ENCODE measurements around the gene GAREM1.
"Not testable (repeated sequence)": the region's sequence is repeated elsewhere in the genome, so short reads cannot be mapped to it uniquely, and the experiment has no call there.

The GAREM1 gene

GRCh38 chr18:32478317-32478716 is 7.6 kb upstream of the GAREM1 start:
- Histone ChIP-seq H3K4me3 (ENCODE audit: low read depth in 1 of 5, low read length in 5 of 5) (no peak overlapping the region), H3K36me3 (ENCODE audit: control insufficient read depth in 5 of 5, insufficient read depth in 5 of 5, low read length in 5 of 5) (no peaks in the 10 kb centered on the region), H3K9ac (ENCODE audit: low read length in 5 of 5) (no peak overlapping the region), H3K4me1 (ENCODE audit: control insufficient read depth in 5 of 5, insufficient read depth in 5 of 5, low read length in 5 of 5) (no peaks in the 10 kb centered on the region), H3K9me3 (ENCODE audit: control insufficient read depth in 5 of 5, low read length in 5 of 5) (no peaks in the 10 kb centered on the region), H3K27me3 (ENCODE audit: control insufficient read depth in 5 of 5, insufficient read depth in 4 of 5, low read length in 5 of 5) (no peaks in the 10 kb centered on the region), H3K27ac (ENCODE audit: low read depth, low read length) (no peak overlapping the region)

DNA sequence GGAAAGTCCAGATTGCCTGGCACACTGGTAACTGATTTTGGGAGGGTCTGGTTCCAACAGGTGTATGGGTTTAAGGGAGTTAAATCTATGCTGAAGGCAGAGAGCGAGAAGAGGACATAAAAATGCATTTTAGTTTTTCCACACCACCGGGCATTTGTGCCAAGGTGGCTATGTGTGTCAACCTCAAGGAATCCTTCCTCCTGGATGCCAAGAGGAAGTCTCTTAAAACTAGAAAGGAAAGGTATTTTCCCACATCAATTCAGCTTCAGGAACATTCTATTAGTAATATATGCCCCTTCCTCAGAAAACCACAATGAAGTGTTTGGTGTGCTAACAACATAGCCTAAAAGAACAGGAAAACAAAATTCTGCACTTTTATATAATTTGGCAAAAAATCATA is 5.4 kb upstream of the GAREM1 start:
- Histone ChIP-seq H3K36me3 (ENCODE audit: control insufficient read depth in 5 of 5, insufficient read depth in 5 of 5, low read length in 5 of 5) (no peaks in the 10 kb centered on the region), H3K4me3 (ENCODE audit: low read depth in 1 of 5, low read length in 5 of 5) (no peak overlapping the region), H3K9me3 (ENCODE audit: control insufficient read depth in 5 of 5, low read length in 5 of 5) (no peaks in the 10 kb centered on the region), H3K9ac (ENCODE audit: low read length in 5 of 5) (no peak overlapping the region), H3K27ac (ENCODE audit: low read depth, low read length) (no peak overlapping the region), H3K4me1 (ENCODE audit: control insufficient read depth in 5 of 5, insufficient read depth in 5 of 5, low read length in 5 of 5) (peaks cover 2 to 6% (median 6%) of the 10 kb centered on the region in 5 donors), H3K27me3 (ENCODE audit: control insufficient read depth in 5 of 5, insufficient read depth in 4 of 5, low read length in 5 of 5) (no peaks in the 10 kb centered on the region)

DNA sequence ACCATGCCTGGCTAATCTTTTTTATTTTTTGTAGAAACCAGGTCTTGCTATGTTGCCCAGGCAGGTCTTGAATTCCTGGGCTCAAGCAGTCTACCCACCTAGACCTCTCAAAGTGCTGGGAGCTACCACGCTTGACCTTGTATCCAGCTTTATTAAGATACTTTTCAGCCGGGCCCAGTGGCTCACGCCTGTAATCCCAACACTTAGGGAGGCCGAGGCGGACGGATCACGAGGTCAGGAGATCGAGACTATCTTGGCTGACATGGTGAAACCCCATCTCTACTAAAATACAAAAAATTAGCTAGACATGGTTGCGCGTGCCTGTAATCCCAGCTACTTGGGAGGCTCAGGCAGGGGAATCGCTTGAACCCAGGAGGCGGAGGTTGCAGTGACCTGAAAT is 4.4 kb upstream of the GAREM1 start:
- not testable (repeated sequence) for H3K4me1 ChIP-seq (ENCODE audit: control insufficient read depth in 5 of 5, insufficient read depth in 5 of 5, low read length in 5 of 5); H3K9ac ChIP-seq (ENCODE audit: low read length in 5 of 5); H3K27ac ChIP-seq (ENCODE audit: low read depth, low read length); H3K4me3 ChIP-seq (ENCODE audit: low read depth in 1 of 5, low read length in 5 of 5); H3K36me3 ChIP-seq (ENCODE audit: control insufficient read depth in 5 of 5, insufficient read depth in 5 of 5, low read length in 5 of 5); H3K27me3 ChIP-seq (ENCODE audit: control insufficient read depth in 5 of 5, insufficient read depth in 4 of 5, low read length in 5 of 5); H3K9me3 ChIP-seq (ENCODE audit: control insufficient read depth in 5 of 5, low read length in 5 of 5)

DNA sequence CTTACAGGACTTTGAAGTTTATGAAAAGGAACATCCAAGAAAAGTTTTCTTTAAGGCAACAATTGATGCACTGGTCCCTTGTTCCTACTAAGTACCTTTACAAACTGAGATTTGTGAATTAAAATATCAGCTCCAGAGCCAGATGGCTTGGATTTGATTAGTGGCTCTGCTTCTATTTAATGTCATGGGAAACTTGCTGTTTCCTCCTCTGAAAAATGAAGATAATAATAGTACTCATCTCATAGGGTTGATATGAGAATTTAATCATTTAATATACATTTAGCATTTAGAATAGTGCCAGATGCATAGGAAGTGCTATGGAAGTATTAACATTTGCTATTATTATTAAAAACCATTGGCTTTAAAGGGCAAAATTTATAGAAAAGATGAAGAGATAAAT is 2.6 kb upstream of the GAREM1 start:
- no peaks in the 10 kb centered on the region for H3K9me3 ChIP-seq (ENCODE audit: control insufficient read depth in 5 of 5, low read length in 5 of 5)
- no peaks in the 10 kb centered on the region for H3K36me3 ChIP-seq (ENCODE audit: control insufficient read depth in 5 of 5, insufficient read depth in 5 of 5, low read length in 5 of 5)
- H3K27me3 ChIP-seq (ENCODE audit: control insufficient read depth in 5 of 5, insufficient read depth in 4 of 5, low read length in 5 of 5) = no peaks in the 10 kb centered on the region
- peaks cover 4 to 24% (median 21%) of the 10 kb centered on the region in 5 donors for H3K4me1 ChIP-seq (ENCODE audit: control insufficient read depth in 5 of 5, insufficient read depth in 5 of 5, low read length in 5 of 5)
- no peak overlapping the region for H3K27ac ChIP-seq (ENCODE audit: low read depth, low read length)
- H3K4me3 ChIP-seq (ENCODE audit: low read depth in 1 of 5, low read length in 5 of 5) = no peak overlapping the region
- H3K9ac ChIP-seq (ENCODE audit: low read length in 5 of 5) = no peak overlapping the region

GRCh38 chr18:32472841-32473240 is 2.2 kb upstream of the GAREM1 start:
- Histone ChIP-seq H3K9ac (ENCODE audit: low read length in 5 of 5) (no peak overlapping the region), H3K27ac (ENCODE audit: low read depth, low read length) (no peak overlapping the region), H3K4me1 (ENCODE audit: control insufficient read depth in 5 of 5, insufficient read depth in 5 of 5, low read length in 5 of 5) (peaks cover 4 to 27% (median 26%) of the 10 kb centered on the region in 5 donors), H3K36me3 (ENCODE audit: control insufficient read depth in 5 of 5, insufficient read depth in 5 of 5, low read length in 5 of 5) (no peaks in the 10 kb centered on the region), H3K4me3 (ENCODE audit: low read depth in 1 of 5, low read length in 5 of 5) (no peak overlapping the region), H3K27me3 (ENCODE audit: control insufficient read depth in 5 of 5, insufficient read depth in 4 of 5, low read length in 5 of 5) (no peaks in the 10 kb centered on the region), H3K9me3 (ENCODE audit: control insufficient read depth in 5 of 5, low read length in 5 of 5) (no peaks in the 10 kb centered on the region)

DNA sequence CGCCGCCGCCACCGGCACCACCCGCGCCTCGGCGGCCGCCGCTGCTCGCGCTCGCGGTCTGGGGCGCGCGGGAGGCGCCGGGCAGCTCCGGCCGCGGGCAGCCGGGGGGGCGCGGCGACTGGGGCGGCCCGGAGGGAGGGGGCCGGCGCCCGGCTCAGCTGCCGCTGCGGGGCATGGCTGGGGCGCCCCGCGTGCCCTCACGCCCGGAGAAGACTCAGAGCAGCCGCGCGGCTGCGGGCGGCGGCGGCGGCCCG is 295 bp downstream of the GAREM1 start:
- Histone ChIP-seq H3K9ac (ENCODE audit: low read length in 5 of 5) (peak overlapping the region in 2 of 5 donors; percentile 65 to 70), H3K4me1 (ENCODE audit: control insufficient read depth in 5 of 5, insufficient read depth in 5 of 5, low read length in 5 of 5) (peaks cover 4 to 30% (median 27%) of the 10 kb centered on the region in 5 donors), H3K36me3 (ENCODE audit: control insufficient read depth in 5 of 5, insufficient read depth in 5 of 5, low read length in 5 of 5) (no peaks in the 10 kb centered on the region), H3K4me3 (ENCODE audit: low read depth in 1 of 5, low read length in 5 of 5) (peak overlapping the region in 4 of 5 donors; percentile 71 to 95 (median 77)), H3K27me3 (ENCODE audit: control insufficient read depth in 5 of 5, insufficient read depth in 4 of 5, low read length in 5 of 5) (no peaks in the 10 kb centered on the region), H3K9me3 (ENCODE audit: control insufficient read depth in 5 of 5, low read length in 5 of 5) (no peaks in the 10 kb centered on the region), H3K27ac (ENCODE audit: low read depth, low read length) (peak overlapping the region; percentile 86)

DNA sequence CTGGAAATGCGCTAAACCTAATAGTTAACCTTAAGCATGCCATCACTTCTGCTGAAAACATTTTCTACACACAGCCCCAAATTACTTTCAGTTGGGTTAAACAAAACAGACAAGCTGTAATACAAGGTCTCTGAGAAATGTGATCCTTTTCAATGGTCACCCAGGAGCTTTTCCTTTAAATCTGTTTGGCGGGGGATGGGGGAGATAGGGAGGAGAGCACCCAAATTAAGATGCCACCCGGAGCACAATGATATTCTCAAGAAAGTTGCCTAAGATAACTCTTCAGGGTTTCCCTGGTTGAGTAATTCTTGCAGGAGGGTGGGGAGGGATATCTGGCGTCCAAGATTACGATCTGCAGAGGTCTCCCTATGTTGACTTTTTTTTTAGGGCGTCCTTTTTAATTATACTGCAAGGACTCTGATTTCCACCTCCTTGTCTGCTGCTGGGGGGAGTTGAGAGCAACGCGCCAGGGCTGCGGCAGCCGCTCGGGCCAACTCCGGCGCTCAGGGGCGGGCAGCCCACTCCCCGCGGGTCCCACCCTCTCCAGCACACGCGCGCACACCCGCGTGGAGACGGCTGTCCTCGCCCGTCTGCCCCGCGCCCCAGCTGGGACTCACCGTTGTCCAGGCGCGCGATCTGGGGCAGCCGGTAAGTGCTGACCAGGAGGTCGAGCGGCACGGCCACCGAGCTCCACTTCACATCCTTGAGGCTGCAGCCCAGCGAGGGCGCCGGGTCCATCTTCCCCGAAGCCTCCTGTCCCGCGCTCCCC is 807 bp downstream of the GAREM1 start:
- Histone ChIP-seq H3K27ac (ENCODE audit: low read depth, low read length) (peak overlapping the region; percentile 86), H3K36me3 (ENCODE audit: control insufficient read depth in 5 of 5, insufficient read depth in 5 of 5, low read length in 5 of 5) (no peaks in the 10 kb centered on the region), H3K27me3 (ENCODE audit: control insufficient read depth in 5 of 5, insufficient read depth in 4 of 5, low read length in 5 of 5) (no peaks in the 10 kb centered on the region)

DNA sequence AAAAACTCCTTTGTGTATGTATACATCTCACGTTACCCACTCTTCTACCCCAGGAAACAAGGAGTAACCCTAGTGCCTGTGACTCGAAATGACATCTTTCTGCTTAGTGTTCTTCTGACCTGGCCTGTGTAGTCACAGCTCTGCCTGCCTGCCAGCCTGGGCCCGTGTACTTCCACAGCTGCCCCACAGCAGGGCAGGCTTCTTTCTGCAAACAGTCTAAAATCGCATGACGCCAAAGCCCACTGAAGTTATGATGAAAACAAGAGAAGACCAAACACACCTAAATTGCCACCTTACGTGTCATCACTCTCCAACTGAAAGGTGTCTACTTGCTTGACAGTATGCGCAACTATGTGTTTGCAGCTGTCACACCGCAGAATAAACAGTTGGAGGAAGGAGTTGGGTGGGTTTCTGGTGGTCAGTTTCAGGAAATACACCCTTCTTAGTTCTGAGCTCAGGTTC is 1.5 kb downstream of the GAREM1 start:
- peak overlapping the region in 3 of 5 donors; percentile 70 to 75 (median 72) for H3K9ac ChIP-seq (ENCODE audit: low read length in 5 of 5)
- H3K36me3 ChIP-seq (ENCODE audit: control insufficient read depth in 5 of 5, insufficient read depth in 5 of 5, low read length in 5 of 5) = no peaks in the 10 kb centered on the region
- H3K27ac ChIP-seq (ENCODE audit: low read depth, low read length) = peak overlapping the region; percentile 86
- H3K4me3 ChIP-seq (ENCODE audit: low read depth in 1 of 5, low read length in 5 of 5) = peak overlapping the region; percentile 71 to 95 (median 76)
- H3K4me1 ChIP-seq (ENCODE audit: control insufficient read depth in 5 of 5, insufficient read depth in 5 of 5, low read length in 5 of 5) = peaks cover 4 to 30% (median 27%) of the 10 kb centered on the region in 5 donors
- H3K27me3 ChIP-seq (ENCODE audit: control insufficient read depth in 5 of 5, insufficient read depth in 4 of 5, low read length in 5 of 5) = no peaks in the 10 kb centered on the region
- H3K9me3 ChIP-seq (ENCODE audit: control insufficient read depth in 5 of 5, low read length in 5 of 5) = no peaks in the 10 kb centered on the region

More for the DNA sequence above, 807 bp downstream of the GAREM1 start:
- H3K4me1 ChIP-seq (ENCODE audit: control insufficient read depth in 5 of 5, insufficient read depth in 5 of 5, low read length in 5 of 5) = peaks cover 4 to 30% (median 27%) of the 10 kb centered on the region in 5 donors
- H3K9ac ChIP-seq (ENCODE audit: low read length in 5 of 5) = peak overlapping the region in 4 of 5 donors; percentile 65 to 75 (median 71)
- no peaks in the 10 kb centered on the region for H3K9me3 ChIP-seq (ENCODE audit: control insufficient read depth in 5 of 5, low read length in 5 of 5)
- peak overlapping the region; percentile 71 to 95 (median 76) for H3K4me3 ChIP-seq (ENCODE audit: low read depth in 1 of 5, low read length in 5 of 5)

DNA sequence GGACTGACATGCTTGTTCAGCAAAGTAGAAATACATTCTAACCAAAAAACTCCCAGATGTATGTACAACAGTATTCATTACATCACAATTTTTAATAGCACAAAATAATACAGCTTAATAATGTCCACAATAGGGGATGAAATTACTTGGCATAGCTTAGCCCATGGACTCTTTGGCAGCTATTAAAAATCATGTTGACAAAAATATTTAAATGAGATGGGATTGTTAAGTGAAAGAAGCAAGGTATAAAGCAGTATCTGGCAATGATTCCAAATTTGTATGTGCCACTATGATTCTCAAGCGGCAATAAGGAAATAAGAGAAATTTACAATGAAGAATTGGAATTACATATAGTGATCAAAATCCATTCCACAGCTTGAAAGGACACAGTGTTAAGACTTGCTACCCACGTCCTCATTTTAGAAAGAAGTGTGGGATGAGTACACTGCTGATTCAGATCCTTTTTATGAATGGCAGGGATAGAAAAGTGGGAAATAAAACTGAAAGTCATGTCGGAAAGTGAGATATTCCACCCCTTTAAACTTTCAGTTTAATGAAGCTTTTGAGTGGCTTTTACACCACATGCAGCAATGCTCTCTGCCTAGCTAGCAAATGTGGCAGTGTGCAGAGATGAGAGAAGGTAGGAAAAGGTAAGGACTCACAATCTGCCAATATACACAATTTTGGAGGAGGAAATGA is 2.4 kb downstream of the GAREM1 start:
- Histone ChIP-seq H3K27ac (ENCODE audit: low read depth, low read length) (no peak overlapping the region), H3K4me3 (ENCODE audit: low read depth in 1 of 5, low read length in 5 of 5) (peak overlapping the region; percentile 62 to 82 (median 72)), H3K9ac (ENCODE audit: low read length in 5 of 5) (peak overlapping the region in 2 of 5 donors; percentile 41 to 70), H3K36me3 (ENCODE audit: control insufficient read depth in 5 of 5, insufficient read depth in 5 of 5, low read length in 5 of 5) (no peaks in the 10 kb centered on the region), H3K9me3 (ENCODE audit: control insufficient read depth in 5 of 5, low read length in 5 of 5) (no peaks in the 10 kb centered on the region), H3K27me3 (ENCODE audit: control insufficient read depth in 5 of 5, insufficient read depth in 4 of 5, low read length in 5 of 5) (no peaks in the 10 kb centered on the region), H3K4me1 (ENCODE audit: control insufficient read depth in 5 of 5, insufficient read depth in 5 of 5, low read length in 5 of 5) (peaks cover 4 to 30% (median 27%) of the 10 kb centered on the region in 5 donors)

- Histone ChIP-seq H3K9ac (ENCODE audit: low read length in 5 of 5) (no peak overlapping the region), H3K27ac (ENCODE audit: low read depth, low read length) (no peak overlapping the region), H3K27me3 (ENCODE audit: control insufficient read depth in 5 of 5, insufficient read depth in 4 of 5, low read length in 5 of 5) (no peaks in the 10 kb centered on the region), H3K36me3 (ENCODE audit: control insufficient read depth in 5 of 5, insufficient read depth in 5 of 5, low read length in 5 of 5) (no peaks in the 10 kb centered on the region), H3K4me3 (ENCODE audit: low read depth in 1 of 5, low read length in 5 of 5) (no peak overlapping the region), H3K9me3 (ENCODE audit: control insufficient read depth in 5 of 5, low read length in 5 of 5) (no peaks in the 10 kb centered on the region), H3K4me1 (ENCODE audit: control insufficient read depth in 5 of 5, insufficient read depth in 5 of 5, low read length in 5 of 5) (no peaks in the 10 kb centered on the region)
Measured at GRCh38 chr18:32461709-32462272, 8.9 kb downstream of the GAREM1 start.

All from subcutaneous abdominal adipose tissue (tissue), 5 donors.